HCT116 (cell line): ENCODE results near the gene CCDC15.

Experiments
- EGR1 ChIP-seq: IDR thresholded peaks from 2 replicates; pipeline ENCODE4 v1.6.1; 2012; ENCODE audit warnings: low read depth
- JUND ChIP-seq: IDR thresholded peaks from 2 replicates; pipeline ENCODE4 v1.6.1; 2012
- POLR2A ChIP-seq: IDR thresholded peaks from 2 replicates; pipeline ENCODE4 v1.7.0; 2011; ENCODE audit warnings: borderline replicate concordance; ENCODE audit not compliant: insufficient read depth, insufficient read length; ENCODE audit errors: extremely low read depth
- POLR2AphosphoS5 ChIP-seq: IDR thresholded peaks from 2 replicates; pipeline ENCODE4 v1.6.1; 2011; ENCODE audit warnings: mild to moderate bottlenecking, low read depth, low read length, moderate library complexity
- RAD21 ChIP-seq: IDR thresholded peaks from 2 replicates; pipeline ENCODE4 v1.6.1; 2012; ENCODE audit warnings: low read depth, mild to moderate bottlenecking
- SP1 ChIP-seq: IDR thresholded peaks from 2 replicates; pipeline ENCODE4 v1.6.1; 2012; ENCODE audit warnings: low read depth
- ZNF274 ChIP-seq: fragments of 200-500 bp; sonication (Bioruptor generic); IDR thresholded peaks from 2 replicates; pipeline ENCODE4 v1.6.1; 2014; ENCODE audit warnings: mild to moderate bottlenecking, low read depth, low read length, inconsistent platforms
- TF ChIP-seq, protein P1 (sequence below), 3 experiments: fragments of 200-600 bp in 1 of 3; sonication (generic) in 1 of 3; IDR thresholded peaks in 2 of 3; conservative IDR thresholded peaks in 1 of 3; 2 replicates each; pipeline ENCODE4 v1.5.1; 2012 to 2017; ENCODE audit warnings: low read depth in 2 of 3, low read length in 2 of 3, antibody characterized with exemption in 1 of 3, borderline replicate concordance in 1 of 3, control low read depth in 1 of 3, mild to moderate bottlenecking in 1 of 3, mixed read lengths in 1 of 3, mixed run types in 1 of 3, moderate library complexity in 1 of 3; ENCODE audit not compliant: insufficient read depth in 1 of 3
- TF ChIP-seq, protein P2 (sequence below): IDR thresholded peaks from 2 replicates; pipeline ENCODE4 v1.6.1; 2012
- TF ChIP-seq, protein P3 (sequence below): IDR thresholded peaks from 2 replicates; pipeline ENCODE4 v1.6.1; 2012; ENCODE audit warnings: low read depth

DNA sequence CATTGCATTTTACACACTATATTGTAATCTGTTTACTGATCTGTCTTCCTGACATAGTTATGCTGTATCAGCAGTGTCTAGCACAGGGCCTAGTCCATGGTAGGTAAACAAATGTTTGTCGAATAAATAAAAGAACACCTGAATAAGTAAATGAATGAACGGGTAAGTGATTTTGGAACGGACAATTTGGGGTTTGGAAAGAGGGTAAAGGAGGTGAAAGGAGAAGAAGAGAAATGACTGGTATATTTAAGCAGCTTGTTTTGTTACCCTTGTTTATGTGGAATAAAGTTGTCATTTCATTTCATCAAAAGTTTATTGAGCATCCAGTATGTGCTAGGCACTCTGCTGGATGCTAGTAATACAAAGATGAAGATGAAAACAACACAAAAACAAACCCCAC is 35.1 kb upstream of the CCDC15 start, which contains the start of gene HEPN1:
- TF ChIP-seq JUND, result no peak
- TF ChIP-seq, protein P1, sequence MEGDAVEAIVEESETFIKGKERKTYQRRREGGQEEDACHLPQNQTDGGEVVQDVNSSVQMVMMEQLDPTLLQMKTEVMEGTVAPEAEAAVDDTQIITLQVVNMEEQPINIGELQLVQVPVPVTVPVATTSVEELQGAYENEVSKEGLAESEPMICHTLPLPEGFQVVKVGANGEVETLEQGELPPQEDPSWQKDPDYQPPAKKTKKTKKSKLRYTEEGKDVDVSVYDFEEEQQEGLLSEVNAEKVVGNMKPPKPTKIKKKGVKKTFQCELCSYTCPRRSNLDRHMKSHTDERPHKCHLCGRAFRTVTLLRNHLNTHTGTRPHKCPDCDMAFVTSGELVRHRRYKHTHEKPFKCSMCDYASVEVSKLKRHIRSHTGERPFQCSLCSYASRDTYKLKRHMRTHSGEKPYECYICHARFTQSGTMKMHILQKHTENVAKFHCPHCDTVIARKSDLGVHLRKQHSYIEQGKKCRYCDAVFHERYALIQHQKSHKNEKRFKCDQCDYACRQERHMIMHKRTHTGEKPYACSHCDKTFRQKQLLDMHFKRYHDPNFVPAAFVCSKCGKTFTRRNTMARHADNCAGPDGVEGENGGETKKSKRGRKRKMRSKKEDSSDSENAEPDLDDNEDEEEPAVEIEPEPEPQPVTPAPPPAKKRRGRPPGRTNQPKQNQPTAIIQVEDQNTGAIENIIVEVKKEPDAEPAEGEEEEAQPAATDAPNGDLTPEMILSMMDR (IDR thresholded peaks at IDR 0.05 in 2 of 3, conservative IDR thresholded peaks at IDR 0.05 in 1 of 3; ENCODE audit: borderline replicate concordance in 1 of 3, insufficient read depth in 1 of 3, low read depth in 2 of 3, low read length in 2 of 3), result no peak
- no peak for TF ChIP-seq ZNF274
- TF ChIP-seq EGR1, result no peak
- no peak for TF ChIP-seq POLR2AphosphoS5
- TF ChIP-seq, protein P2, sequence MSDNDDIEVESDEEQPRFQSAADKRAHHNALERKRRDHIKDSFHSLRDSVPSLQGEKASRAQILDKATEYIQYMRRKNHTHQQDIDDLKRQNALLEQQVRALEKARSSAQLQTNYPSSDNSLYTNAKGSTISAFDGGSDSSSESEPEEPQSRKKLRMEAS, result no peak
- no peak for TF ChIP-seq POLR2A
- no peak for TF ChIP-seq RAD21
- no peak for TF ChIP-seq SP1
- TF ChIP-seq, protein P3, sequence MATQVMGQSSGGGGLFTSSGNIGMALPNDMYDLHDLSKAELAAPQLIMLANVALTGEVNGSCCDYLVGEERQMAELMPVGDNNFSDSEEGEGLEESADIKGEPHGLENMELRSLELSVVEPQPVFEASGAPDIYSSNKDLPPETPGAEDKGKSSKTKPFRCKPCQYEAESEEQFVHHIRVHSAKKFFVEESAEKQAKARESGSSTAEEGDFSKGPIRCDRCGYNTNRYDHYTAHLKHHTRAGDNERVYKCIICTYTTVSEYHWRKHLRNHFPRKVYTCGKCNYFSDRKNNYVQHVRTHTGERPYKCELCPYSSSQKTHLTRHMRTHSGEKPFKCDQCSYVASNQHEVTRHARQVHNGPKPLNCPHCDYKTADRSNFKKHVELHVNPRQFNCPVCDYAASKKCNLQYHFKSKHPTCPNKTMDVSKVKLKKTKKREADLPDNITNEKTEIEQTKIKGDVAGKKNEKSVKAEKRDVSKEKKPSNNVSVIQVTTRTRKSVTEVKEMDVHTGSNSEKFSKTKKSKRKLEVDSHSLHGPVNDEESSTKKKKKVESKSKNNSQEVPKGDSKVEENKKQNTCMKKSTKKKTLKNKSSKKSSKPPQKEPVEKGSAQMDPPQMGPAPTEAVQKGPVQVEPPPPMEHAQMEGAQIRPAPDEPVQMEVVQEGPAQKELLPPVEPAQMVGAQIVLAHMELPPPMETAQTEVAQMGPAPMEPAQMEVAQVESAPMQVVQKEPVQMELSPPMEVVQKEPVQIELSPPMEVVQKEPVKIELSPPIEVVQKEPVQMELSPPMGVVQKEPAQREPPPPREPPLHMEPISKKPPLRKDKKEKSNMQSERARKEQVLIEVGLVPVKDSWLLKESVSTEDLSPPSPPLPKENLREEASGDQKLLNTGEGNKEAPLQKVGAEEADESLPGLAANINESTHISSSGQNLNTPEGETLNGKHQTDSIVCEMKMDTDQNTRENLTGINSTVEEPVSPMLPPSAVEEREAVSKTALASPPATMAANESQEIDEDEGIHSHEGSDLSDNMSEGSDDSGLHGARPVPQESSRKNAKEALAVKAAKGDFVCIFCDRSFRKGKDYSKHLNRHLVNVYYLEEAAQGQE, result no peak
